ENCODE measurements around the gene CSTB. TPM values are rescaled to one million over a fixed set of nuclear protein-coding genes. Genes with fewer than 3 reads are reported as not detected.

The CSTB gene
- total RNA-seq, 1 donor from 2014 or later = 56.5 TPM

DNA sequence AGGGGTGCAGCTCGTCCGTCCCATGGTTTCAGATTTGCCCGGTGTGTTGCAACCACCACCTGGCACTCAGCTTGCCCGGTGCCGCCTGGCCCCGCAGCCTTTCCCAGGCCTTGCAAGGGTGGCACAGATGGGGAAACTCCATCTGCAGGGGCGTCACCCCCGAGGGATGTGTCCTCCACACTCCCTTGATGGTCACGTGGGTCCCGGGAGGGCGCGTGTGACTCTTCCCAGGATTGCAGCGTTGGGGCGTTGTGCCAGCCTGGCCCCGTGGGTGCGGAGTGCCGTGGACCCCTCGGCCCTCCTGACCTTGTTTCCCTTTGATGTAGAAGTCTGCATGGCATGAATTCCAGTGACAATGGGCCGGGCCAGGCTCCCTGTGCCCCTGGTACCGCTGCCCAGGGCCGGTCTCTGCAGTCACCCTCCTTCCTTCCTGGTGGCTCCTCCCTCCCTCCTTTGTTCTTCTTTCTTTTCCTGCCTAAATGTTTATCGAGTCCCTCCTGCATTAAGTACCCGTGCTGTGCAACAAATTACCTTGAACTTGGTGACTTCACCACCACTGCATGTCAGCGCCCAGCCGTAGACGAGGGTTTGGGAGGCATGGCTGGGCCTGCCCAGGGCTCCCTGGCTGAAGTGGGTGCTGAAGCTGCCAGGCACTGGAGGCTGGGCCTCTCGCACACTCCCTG is 36.2 kb upstream of the CSTB start:
- DNase-seq (ENCODE audit: low spot score) = peak; percentile 87
- H3K4me1 Mint-ChIP-seq (ENCODE audit: low read depth) = peaks cover 7% of the 10 kb centered on the region
- H3K9me3 Mint-ChIP-seq (ENCODE audit: low read depth) = no peaks in the 10 kb centered on the region

DNA sequence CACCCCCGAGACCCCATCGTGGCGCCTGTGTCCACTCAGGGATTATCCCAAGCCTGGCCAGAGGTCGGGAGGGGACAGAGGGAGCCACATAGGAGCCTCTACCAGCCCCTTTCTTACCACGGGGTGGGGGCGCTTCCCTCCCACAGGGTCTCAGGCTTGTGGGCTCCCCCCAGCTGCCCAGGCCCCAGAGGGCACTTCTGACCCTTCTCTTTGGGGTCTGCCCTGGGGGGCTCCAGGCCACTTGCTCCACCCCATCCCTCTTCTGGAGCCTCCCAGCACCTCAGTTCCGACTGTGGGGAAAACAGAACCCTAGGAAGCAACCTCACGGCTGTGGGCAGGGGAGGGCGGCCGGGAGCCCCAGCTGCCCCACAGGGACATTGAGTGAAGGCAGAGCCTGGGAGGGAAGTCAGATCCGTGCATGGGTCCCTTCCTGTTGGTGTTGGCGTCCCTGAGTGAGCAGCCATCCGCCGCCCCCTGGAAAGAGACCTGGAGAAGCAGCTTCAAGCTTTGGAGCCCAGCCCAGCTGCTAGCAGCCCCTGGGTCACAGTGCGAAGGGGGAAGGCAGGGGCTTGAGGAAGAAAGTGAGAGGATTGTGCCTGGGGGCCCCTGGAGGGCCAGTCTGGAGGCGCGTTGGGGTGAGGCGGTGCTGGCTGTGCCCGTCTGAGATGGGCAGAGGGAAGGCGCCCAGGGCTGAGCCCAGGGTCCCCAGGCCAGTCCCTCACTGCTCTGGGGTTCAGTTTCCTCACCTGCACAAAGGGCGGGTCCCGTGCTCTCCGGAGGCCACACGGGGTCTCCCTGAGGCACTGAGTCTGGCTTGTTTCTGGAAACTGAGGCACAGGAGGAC is 35.4 kb upstream of the CSTB start:
- Mint-ChIP-seq H3K27ac (ENCODE audit: unreplicated experiment) (no peak overlapping the region), H3K36me3 (ENCODE audit: low read depth) (no peaks in the 10 kb centered on the region), H3K4me1 (ENCODE audit: low read depth) (peaks cover 7% of the 10 kb centered on the region), H3K4me3 (ENCODE audit: unreplicated experiment) (no peak overlapping the region), H3K9me3 (ENCODE audit: low read depth) (no peaks in the 10 kb centered on the region), H3K27me3 (ENCODE audit: low read depth) (peaks cover 3% of the 10 kb centered on the region)
- no peak for TF ChIP-seq CTCF (IDR thresholded peaks at IDR 0.05)
- no peak for DNase-seq (ENCODE audit: low spot score)

More for the DNA sequence above, 36.2 kb upstream of the CSTB start:
- TF ChIP-seq CTCF (IDR thresholded peaks at IDR 0.05) = no peak
- peaks cover 3% of the 10 kb centered on the region for H3K27me3 Mint-ChIP-seq (ENCODE audit: low read depth)
- H3K27ac Mint-ChIP-seq (ENCODE audit: unreplicated experiment) = no peak overlapping the region
- H3K4me3 Mint-ChIP-seq (ENCODE audit: unreplicated experiment) = no peak overlapping the region
- no peaks in the 10 kb centered on the region for H3K36me3 Mint-ChIP-seq (ENCODE audit: low read depth)

GRCh38 chr21:43810505-43811261 is 34.6 kb upstream of the CSTB start:
- Mint-ChIP-seq H3K4me1 (ENCODE audit: low read depth) (peaks cover 7% of the 10 kb centered on the region), H3K4me3 (ENCODE audit: unreplicated experiment) (no peak overlapping the region), H3K27ac (ENCODE audit: unreplicated experiment) (no peak overlapping the region), H3K36me3 (ENCODE audit: low read depth) (no peaks in the 10 kb centered on the region), H3K27me3 (ENCODE audit: low read depth) (peaks cover 3% of the 10 kb centered on the region), H3K9me3 (ENCODE audit: low read depth) (no peaks in the 10 kb centered on the region)
- TF ChIP-seq CTCF (IDR thresholded peaks at IDR 0.05) = peak; percentile 91
- peak; percentile 91 for DNase-seq (ENCODE audit: low spot score)

DNA sequence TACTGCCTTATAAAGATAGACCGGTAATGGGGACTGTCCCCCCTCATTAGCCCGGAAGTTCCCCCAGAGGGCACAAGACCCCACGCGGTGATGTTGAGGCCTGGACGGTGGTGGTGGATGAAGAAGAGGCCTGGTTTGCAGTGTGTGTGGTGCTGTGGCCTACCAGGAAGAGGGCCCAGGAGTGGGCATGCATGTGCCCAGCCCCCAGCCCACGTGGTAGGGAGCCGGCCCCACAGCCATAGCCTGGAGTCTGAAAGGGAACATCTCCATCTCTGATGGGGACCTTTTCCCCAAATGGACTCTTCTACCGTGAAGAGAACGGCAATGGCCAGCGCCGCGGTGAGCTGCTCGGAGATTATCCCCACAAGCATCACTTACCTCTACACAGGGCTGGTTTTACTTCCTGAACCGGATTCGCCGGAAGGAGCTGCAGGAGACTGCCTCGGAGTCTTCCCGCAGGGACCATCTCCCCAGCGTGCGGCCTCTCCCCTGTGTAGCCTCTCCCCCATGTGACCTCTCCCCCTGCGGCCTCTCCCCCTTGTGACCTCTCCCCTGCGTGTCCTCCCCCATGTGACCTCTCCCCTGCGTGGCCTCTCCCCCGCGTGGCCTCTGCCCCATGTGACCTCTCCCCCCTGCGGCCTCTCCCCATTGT is 33.9 kb upstream of the CSTB start:
- no peak for DNase-seq (ENCODE audit: low spot score)
- no peak for TF ChIP-seq CTCF (IDR thresholded peaks at IDR 0.05)
- peaks cover 7% of the 10 kb centered on the region for H3K4me1 Mint-ChIP-seq (ENCODE audit: low read depth)
- no peak overlapping the region for H3K27ac Mint-ChIP-seq (ENCODE audit: unreplicated experiment)
- no peak overlapping the region for H3K4me3 Mint-ChIP-seq (ENCODE audit: unreplicated experiment)
- H3K9me3 Mint-ChIP-seq (ENCODE audit: low read depth) = no peaks in the 10 kb centered on the region
- peaks cover 3% of the 10 kb centered on the region for H3K27me3 Mint-ChIP-seq (ENCODE audit: low read depth)
- no peaks in the 10 kb centered on the region for H3K36me3 Mint-ChIP-seq (ENCODE audit: low read depth)

All from chondrocyte (in vitro differentiated cells).